K562 (cell line): ENCODE results near the gene IGSF3.
"Not testable (repeated sequence)": the region's sequence is repeated elsewhere in the genome, so short reads cannot be mapped to it uniquely, and the experiment has no call there.

Source experiments
- CC2D1A ChIP-seq: fragments of 450-650 bp; IDR thresholded peaks from 2 replicates; pipeline ENCODE4 v1.6.1; 2017; ENCODE audit warnings: mild to moderate bottlenecking
- CTCF ChIP-seq, 3 experiments: IDR thresholded peaks in 2 of 3; conservative IDR thresholded peaks in 1 of 3; 2 replicates each; pipeline ENCODE4 v1.5.1; 2011 to 2012; ENCODE audit warnings: low read length in 3 of 3, mild to moderate bottlenecking in 3 of 3, control low read depth in 2 of 3, improper control_type of control experiment in 1 of 3, inconsistent platforms in 1 of 3, low read depth in 1 of 3, mixed read lengths in 1 of 3, moderate library complexity in 1 of 3; ENCODE audit not compliant: insufficient read depth in 2 of 3
- NR3C1 ChIP-seq: sonication (generic); formaldehyde crosslinking; IDR thresholded peaks from 2 replicates; pipeline ENCODE4 v1.8.1; 2022; ENCODE audit warnings: missing genetic modification reagents
- POLR3A ChIP-seq: IDR thresholded peaks from 2 replicates; pipeline ENCODE4 v1.6.1; 2011; ENCODE audit warnings: borderline replicate concordance, mild to moderate bottlenecking, moderate library complexity; ENCODE audit not compliant: insufficient read length, insufficient read depth; ENCODE audit errors: extremely low read depth
- TF ChIP-seq, protein P1 (sequence below): sonication (generic); formaldehyde crosslinking; IDR thresholded peaks from 2 replicates; pipeline ENCODE4 v1.8.1; 2023; ENCODE audit warnings: missing genetic modification reagents, mild to moderate bottlenecking, borderline replicate concordance
- TF ChIP-seq, protein P2 (sequence below), 2 experiments: fragments of 450-650 bp; formaldehyde crosslinking in 1 of 2; IDR thresholded peaks; 2 replicates each; pipeline versions ENCODE4 v1.4.0 to v1.6.1; 2014 to 2020; ENCODE audit warnings: mild to moderate bottlenecking in 2 of 2, borderline replicate concordance in 1 of 2, low read depth in 1 of 2

- not testable (repeated sequence) for TF ChIP-seq NR3C1 (CRISPR knock-in tag); POLR3A; CC2D1A
- TF ChIP-seq, protein P1, sequence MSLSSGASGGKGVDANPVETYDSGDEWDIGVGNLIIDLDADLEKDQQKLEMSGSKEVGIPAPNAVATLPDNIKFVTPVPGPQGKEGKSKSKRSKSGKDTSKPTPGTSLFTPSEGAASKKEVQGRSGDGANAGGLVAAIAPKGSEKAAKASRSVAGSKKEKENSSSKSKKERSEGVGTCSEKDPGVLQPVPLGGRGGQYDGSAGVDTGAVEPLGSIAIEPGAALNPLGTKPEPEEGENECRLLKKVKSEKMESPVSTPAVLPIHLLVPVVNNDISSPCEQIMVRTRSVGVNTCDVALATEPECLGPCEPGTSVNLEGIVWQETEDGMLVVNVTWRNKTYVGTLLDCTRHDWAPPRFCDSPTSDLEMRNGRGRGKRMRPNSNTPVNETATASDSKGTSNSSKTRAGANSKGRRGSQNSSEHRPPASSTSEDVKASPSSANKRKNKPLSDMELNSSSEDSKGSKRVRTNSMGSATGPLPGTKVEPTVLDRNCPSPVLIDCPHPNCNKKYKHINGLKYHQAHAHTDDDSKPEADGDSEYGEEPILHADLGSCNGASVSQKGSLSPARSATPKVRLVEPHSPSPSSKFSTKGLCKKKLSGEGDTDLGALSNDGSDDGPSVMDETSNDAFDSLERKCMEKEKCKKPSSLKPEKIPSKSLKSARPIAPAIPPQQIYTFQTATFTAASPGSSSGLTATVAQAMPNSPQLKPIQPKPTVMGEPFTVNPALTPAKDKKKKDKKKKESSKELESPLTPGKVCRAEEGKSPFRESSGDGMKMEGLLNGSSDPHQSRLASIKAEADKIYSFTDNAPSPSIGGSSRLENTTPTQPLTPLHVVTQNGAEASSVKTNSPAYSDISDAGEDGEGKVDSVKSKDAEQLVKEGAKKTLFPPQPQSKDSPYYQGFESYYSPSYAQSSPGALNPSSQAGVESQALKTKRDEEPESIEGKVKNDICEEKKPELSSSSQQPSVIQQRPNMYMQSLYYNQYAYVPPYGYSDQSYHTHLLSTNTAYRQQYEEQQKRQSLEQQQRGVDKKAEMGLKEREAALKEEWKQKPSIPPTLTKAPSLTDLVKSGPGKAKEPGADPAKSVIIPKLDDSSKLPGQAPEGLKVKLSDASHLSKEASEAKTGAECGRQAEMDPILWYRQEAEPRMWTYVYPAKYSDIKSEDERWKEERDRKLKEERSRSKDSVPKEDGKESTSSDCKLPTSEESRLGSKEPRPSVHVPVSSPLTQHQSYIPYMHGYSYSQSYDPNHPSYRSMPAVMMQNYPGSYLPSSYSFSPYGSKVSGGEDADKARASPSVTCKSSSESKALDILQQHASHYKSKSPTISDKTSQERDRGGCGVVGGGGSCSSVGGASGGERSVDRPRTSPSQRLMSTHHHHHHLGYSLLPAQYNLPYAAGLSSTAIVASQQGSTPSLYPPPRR, result not testable (repeated sequence)
- TF ChIP-seq, protein P2, sequence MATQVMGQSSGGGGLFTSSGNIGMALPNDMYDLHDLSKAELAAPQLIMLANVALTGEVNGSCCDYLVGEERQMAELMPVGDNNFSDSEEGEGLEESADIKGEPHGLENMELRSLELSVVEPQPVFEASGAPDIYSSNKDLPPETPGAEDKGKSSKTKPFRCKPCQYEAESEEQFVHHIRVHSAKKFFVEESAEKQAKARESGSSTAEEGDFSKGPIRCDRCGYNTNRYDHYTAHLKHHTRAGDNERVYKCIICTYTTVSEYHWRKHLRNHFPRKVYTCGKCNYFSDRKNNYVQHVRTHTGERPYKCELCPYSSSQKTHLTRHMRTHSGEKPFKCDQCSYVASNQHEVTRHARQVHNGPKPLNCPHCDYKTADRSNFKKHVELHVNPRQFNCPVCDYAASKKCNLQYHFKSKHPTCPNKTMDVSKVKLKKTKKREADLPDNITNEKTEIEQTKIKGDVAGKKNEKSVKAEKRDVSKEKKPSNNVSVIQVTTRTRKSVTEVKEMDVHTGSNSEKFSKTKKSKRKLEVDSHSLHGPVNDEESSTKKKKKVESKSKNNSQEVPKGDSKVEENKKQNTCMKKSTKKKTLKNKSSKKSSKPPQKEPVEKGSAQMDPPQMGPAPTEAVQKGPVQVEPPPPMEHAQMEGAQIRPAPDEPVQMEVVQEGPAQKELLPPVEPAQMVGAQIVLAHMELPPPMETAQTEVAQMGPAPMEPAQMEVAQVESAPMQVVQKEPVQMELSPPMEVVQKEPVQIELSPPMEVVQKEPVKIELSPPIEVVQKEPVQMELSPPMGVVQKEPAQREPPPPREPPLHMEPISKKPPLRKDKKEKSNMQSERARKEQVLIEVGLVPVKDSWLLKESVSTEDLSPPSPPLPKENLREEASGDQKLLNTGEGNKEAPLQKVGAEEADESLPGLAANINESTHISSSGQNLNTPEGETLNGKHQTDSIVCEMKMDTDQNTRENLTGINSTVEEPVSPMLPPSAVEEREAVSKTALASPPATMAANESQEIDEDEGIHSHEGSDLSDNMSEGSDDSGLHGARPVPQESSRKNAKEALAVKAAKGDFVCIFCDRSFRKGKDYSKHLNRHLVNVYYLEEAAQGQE (IDR thresholded peaks at IDR 0.05; ENCODE audit: borderline replicate concordance), result not testable (repeated sequence)
- TF ChIP-seq, protein P2 (CRISPR knock-in tag; IDR thresholded peaks at IDR 0.05; ENCODE audit: low read depth), result not testable (repeated sequence)
- peak; percentile 20 to 37 (median 33); a peak in 3 of 6 replicates for TF ChIP-seq CTCF (IDR thresholded peaks at IDR 0.05 in 2 of 3, conservative IDR thresholded peaks at IDR 0.05 in 1 of 3; ENCODE audit: insufficient read depth in 2 of 3, low read depth in 1 of 3, low read length in 3 of 3)
Measured at GRCh38 chr1:116617808-116618207, 49.7 kb downstream of the IGSF3 start.
